H9 (cell line): ENCODE results near the gene CMSS1. TPM values are rescaled to one million over a fixed set of nuclear protein-coding genes. Genes with fewer than 3 reads are reported as not detected.
"Not testable (repeated sequence)": the region's sequence is repeated elsewhere in the genome, so short reads cannot be mapped to it uniquely, and the experiment has no call there.

ENCODE experiments used
- DNase-seq: peaks from one replicate; pipeline ENCODE4 v3.0.0-alpha.2; 2017
- H2AFZ ChIP-seq: one replicate; pipeline ENCODE4 v1.6.1; 2013; ENCODE audit warnings: mild to moderate bottlenecking, low read length, control low read depth, moderate library complexity
- H2AK5ac ChIP-seq: 2 replicates; pipeline ENCODE4 v1.6.1; 2013; ENCODE audit warnings: low read length, control low read depth, mixed read lengths; ENCODE audit not compliant: insufficient read length
- H2BK120ac ChIP-seq: one replicate; pipeline ENCODE4 v1.6.1; 2013; ENCODE audit warnings: low read depth, mild to moderate bottlenecking, low read length, control low read depth, inconsistent platforms; ENCODE audit not compliant: poor library complexity, severe bottlenecking
- H2BK12ac ChIP-seq: 2 replicates; pipeline ENCODE4 v1.6.1; 2013; ENCODE audit warnings: low read length, control low read depth, mixed read lengths, low read depth; ENCODE audit not compliant: insufficient read length
- H2BK15ac ChIP-seq: 2 replicates; pipeline ENCODE4 v1.6.1; 2013; ENCODE audit warnings: low read depth, low read length, control low read depth
- H2BK20ac ChIP-seq: one replicate; pipeline ENCODE4 v1.6.1; 2013; ENCODE audit warnings: low read depth, mild to moderate bottlenecking, low read length, control low read depth, inconsistent platforms; ENCODE audit not compliant: poor library complexity, severe bottlenecking
- H2BK5ac ChIP-seq: 2 replicates; pipeline ENCODE4 v1.6.1; 2013; ENCODE audit warnings: low read length, control low read depth, mixed read lengths; ENCODE audit not compliant: insufficient read length
- H3K14ac ChIP-seq: 2 replicates; pipeline ENCODE4 v1.6.1; 2013; ENCODE audit warnings: low read length, control low read depth; ENCODE audit not compliant: insufficient read depth
- H3K18ac ChIP-seq: 2 replicates; pipeline ENCODE4 v1.6.1; 2013; ENCODE audit warnings: low read depth, mild to moderate bottlenecking, mixed read lengths, low read length, control low read depth; ENCODE audit not compliant: insufficient read length
- H3K23ac ChIP-seq: 2 replicates; pipeline ENCODE4 v1.6.1; 2013; ENCODE audit warnings: low read length, control low read depth, mixed read lengths, low read depth; ENCODE audit not compliant: insufficient read length
- H3K23me2 ChIP-seq: 2 replicates; pipeline ENCODE4 v1.6.1; 2013; ENCODE audit warnings: low read depth, mild to moderate bottlenecking, mixed read lengths, low read length, control low read depth; ENCODE audit not compliant: insufficient read length, poor library complexity, severe bottlenecking
- H3K27ac ChIP-seq: 2 replicates; pipeline ENCODE4 v1.5.1; 2013; ENCODE audit warnings: low read length, control low read depth, mixed read lengths, low read depth; ENCODE audit not compliant: insufficient read length
- H3K27me3 ChIP-seq: 2 replicates; pipeline ENCODE4 v1.6.1; 2013; ENCODE audit warnings: low read length, control low read depth, inconsistent platforms; ENCODE audit not compliant: insufficient read depth
- H3K4ac ChIP-seq: 2 replicates; pipeline ENCODE4 v1.6.1; 2013; ENCODE audit warnings: low read depth, mild to moderate bottlenecking, control low read depth, inconsistent platforms, low read length, moderate library complexity
- H3K4me1 ChIP-seq: 2 replicates; pipeline ENCODE4 v1.6.1; 2013; ENCODE audit warnings: low read length, control low read depth, inconsistent platforms; ENCODE audit not compliant: insufficient read depth
- H3K4me2 ChIP-seq: 2 replicates; pipeline ENCODE4 v1.6.1; 2013; ENCODE audit warnings: low read length, control low read depth, mixed read lengths; ENCODE audit not compliant: insufficient read length, insufficient read depth
- H3K56ac ChIP-seq: 2 replicates; pipeline ENCODE4 v1.6.1; 2013; ENCODE audit warnings: low read depth, mild to moderate bottlenecking, mixed read lengths, low read length, control low read depth; ENCODE audit not compliant: insufficient read length
- H3K79me1 ChIP-seq: 2 replicates; pipeline ENCODE4 v1.6.1; 2013; ENCODE audit warnings: low read depth, mild to moderate bottlenecking, moderate library complexity, low read length, control low read depth, inconsistent platforms; ENCODE audit not compliant: insufficient read depth, poor library complexity, severe bottlenecking
- H3K79me2 ChIP-seq: 2 replicates; pipeline ENCODE4 v1.6.1; 2013; ENCODE audit warnings: low read length, control low read depth, inconsistent platforms; ENCODE audit not compliant: insufficient read depth
- H3K9ac ChIP-seq: 2 replicates; pipeline ENCODE4 v1.6.1; 2013; ENCODE audit warnings: low read length, control low read depth, mixed read lengths; ENCODE audit not compliant: insufficient read length; ENCODE audit errors: extremely low read depth
- H3K9me3 ChIP-seq: one replicate; pipeline ENCODE4 v1.6.1; 2013; ENCODE audit warnings: low read depth, low read length, inconsistent platforms; ENCODE audit not compliant: control insufficient read depth
- H3T11ph ChIP-seq: one replicate; pipeline ENCODE4 v1.6.1; 2013; ENCODE audit warnings: mild to moderate bottlenecking, low read length, control low read depth, inconsistent platforms
- H4K20me1 ChIP-seq: one replicate; pipeline ENCODE4 v1.6.1; 2013; ENCODE audit not compliant: control insufficient read depth, insufficient read length, insufficient read depth
- H4K5ac ChIP-seq: 2 replicates; pipeline ENCODE4 v1.6.1; 2013; ENCODE audit warnings: low read depth, mild to moderate bottlenecking, mixed read lengths, low read length, control low read depth; ENCODE audit not compliant: insufficient read length
- H4K8ac ChIP-seq: replicated peaks from 2 replicates; pipeline ENCODE4 v1.6.1; 2013; ENCODE audit warnings: low read length, control low read depth, mixed read lengths, low read depth; ENCODE audit not compliant: insufficient read length
- H4K91ac ChIP-seq: 2 replicates; pipeline ENCODE4 v1.6.1; 2013; ENCODE audit warnings: low read depth, mild to moderate bottlenecking, moderate library complexity, mixed read lengths, low read length, control low read depth; ENCODE audit not compliant: insufficient read length
- H3K27ac Mint-ChIP-seq, 3 experiments: 2 replicates in 2 of 3; 3 replicates in 1 of 3; pipeline ENCODE4 v1.8.0; 2020 to 2021; ENCODE audit warnings: mixed read lengths in 3 of 3, mild to moderate bottlenecking in 1 of 3, moderate library complexity in 1 of 3
- H3K27me3 Mint-ChIP-seq: 2 replicates; pipeline ENCODE4 v1.8.0; 2021; ENCODE audit warnings: low read depth, mild to moderate bottlenecking, moderate library complexity, mixed read lengths
- H3K36me3 Mint-ChIP-seq, 3 experiments: 2 replicates in 2 of 3; 3 replicates in 1 of 3; pipeline ENCODE4 v1.8.0; 2020 to 2021; ENCODE audit warnings: low read depth in 3 of 3, mixed read lengths in 3 of 3; ENCODE audit not compliant: insufficient read depth in 1 of 3
- H3K4me1 Mint-ChIP-seq, 2 experiments: 2 replicates each; pipeline ENCODE4 v1.8.0; 2020; ENCODE audit warnings: mixed read lengths in 2 of 2
- H3K4me3 Mint-ChIP-seq, 2 experiments: 2 replicates in 1 of 2; 3 replicates in 1 of 2; pipeline ENCODE4 v1.8.0; 2020 to 2021; ENCODE audit warnings: mild to moderate bottlenecking in 2 of 2, mixed read lengths in 2 of 2, moderate library complexity in 1 of 2
- H3K9me3 Mint-ChIP-seq, 2 experiments: 2 replicates in 1 of 2; 3 replicates in 1 of 2; pipeline ENCODE4 v1.8.0; 2020; ENCODE audit warnings: mild to moderate bottlenecking in 2 of 2, mixed read lengths in 2 of 2, moderate library complexity in 1 of 2
- WGBS: extraction: QIAGEN DNeasy Blood & Tissue Kit; methylation state at CpG from one replicate; pipeline ENCODE4 v1.1.7; 2013; ENCODE audit warnings: missing lambda C conversion rate, low lambda C conversion rate, mixed read lengths; ENCODE audit not compliant: insufficient read length; ENCODE audit errors: extremely low coverage; 5-methylcytosine and 5-hydroxymethylcytosine counted together
- total RNA-seq: library from RNA; stranded (reverse); gene quantifications from 2 replicates; pipeline ENCODE4 v1.2.1, GENCODE V29; 2021
- TF ChIP-seq, protein P1 (sequence below): fragments of 200-600 bp; sonication (generic); conservative IDR thresholded peaks from 3 replicates; pipeline ENCODE4 v1.8.0; 2021; ENCODE audit warnings: antibody characterized with exemption, mild to moderate bottlenecking

Gene CMSS1
- total RNA-seq, 1 experiment from 2014 or later: 61.8 TPM

DNA sequence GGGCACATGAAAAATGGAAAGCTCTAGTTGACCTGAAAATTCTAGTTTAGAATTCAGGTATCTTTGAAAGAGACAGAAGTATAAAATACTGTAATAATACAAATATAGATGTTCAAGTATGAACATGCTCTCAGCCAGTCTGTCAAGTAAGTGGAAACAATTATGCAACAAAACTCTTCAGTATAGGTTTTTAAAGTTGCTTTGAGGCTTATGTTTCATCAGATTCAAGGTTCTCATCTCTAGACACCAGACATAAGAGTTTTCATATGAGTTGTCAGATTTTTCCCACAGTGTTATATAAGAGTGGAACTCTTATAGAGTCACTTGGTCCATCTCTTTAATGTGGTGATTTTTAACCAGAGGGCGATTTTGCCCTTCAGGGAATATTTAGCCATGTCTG lies 22.0 kb downstream of the CMSS1 start:
- no peak overlapping the region for H3K23ac ChIP-seq
- TF ChIP-seq, protein P1, sequence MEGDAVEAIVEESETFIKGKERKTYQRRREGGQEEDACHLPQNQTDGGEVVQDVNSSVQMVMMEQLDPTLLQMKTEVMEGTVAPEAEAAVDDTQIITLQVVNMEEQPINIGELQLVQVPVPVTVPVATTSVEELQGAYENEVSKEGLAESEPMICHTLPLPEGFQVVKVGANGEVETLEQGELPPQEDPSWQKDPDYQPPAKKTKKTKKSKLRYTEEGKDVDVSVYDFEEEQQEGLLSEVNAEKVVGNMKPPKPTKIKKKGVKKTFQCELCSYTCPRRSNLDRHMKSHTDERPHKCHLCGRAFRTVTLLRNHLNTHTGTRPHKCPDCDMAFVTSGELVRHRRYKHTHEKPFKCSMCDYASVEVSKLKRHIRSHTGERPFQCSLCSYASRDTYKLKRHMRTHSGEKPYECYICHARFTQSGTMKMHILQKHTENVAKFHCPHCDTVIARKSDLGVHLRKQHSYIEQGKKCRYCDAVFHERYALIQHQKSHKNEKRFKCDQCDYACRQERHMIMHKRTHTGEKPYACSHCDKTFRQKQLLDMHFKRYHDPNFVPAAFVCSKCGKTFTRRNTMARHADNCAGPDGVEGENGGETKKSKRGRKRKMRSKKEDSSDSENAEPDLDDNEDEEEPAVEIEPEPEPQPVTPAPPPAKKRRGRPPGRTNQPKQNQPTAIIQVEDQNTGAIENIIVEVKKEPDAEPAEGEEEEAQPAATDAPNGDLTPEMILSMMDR: no peak
- no peak overlapping the region for H4K5ac ChIP-seq
- Mint-ChIP-seq H3K27me3 (no peaks in the 10 kb centered on the region), H3K4me1 (peaks cover 14% of the 10 kb centered on the region in 2 experiments), H3K27ac (no peak overlapping the region), H3K36me3 (no peaks in the 10 kb centered on the region), H3K9me3 (no peaks in the 10 kb centered on the region), H3K4me3 (no peak overlapping the region)
- no peak overlapping the region for H2BK5ac ChIP-seq
- WGBS: no CpG with 5 or more reads among the region's 1 CpG
- no peak overlapping the region for H3K14ac ChIP-seq
- no peak overlapping the region for H2BK20ac ChIP-seq
- H4K91ac ChIP-seq: no peak overlapping the region
- no peak overlapping the region for H3K4me2 ChIP-seq
- no peak overlapping the region for H3K4ac ChIP-seq
- H3K23me2 ChIP-seq: no peaks in the 10 kb centered on the region
- H2AK5ac ChIP-seq: no peak overlapping the region
- no peak overlapping the region for H2BK12ac ChIP-seq
- no peaks in the 10 kb centered on the region for H3K27me3 ChIP-seq
- H3K18ac ChIP-seq: no peak overlapping the region
- no peaks in the 10 kb centered on the region for H4K20me1 ChIP-seq
- no peak for DNase-seq
- no peak overlapping the region for H3K9ac ChIP-seq
- H3K9me3 ChIP-seq: no peaks in the 10 kb centered on the region
- H2AFZ ChIP-seq: no peak overlapping the region
- H2BK120ac ChIP-seq: no peak overlapping the region
- no peaks in the 10 kb centered on the region; the same call in 1 of the 2 replicates for H3K4me1 ChIP-seq
- H2BK15ac ChIP-seq: no peak overlapping the region
- no peak overlapping the region for H3K56ac ChIP-seq
- peaks cover 3% of the 10 kb centered on the region; the same call in 1 of the 2 replicates for H3K79me2 ChIP-seq
- peaks cover 3% of the 10 kb centered on the region for H3K79me1 ChIP-seq
- H4K8ac ChIP-seq: no peak overlapping the region
- no peak overlapping the region for H3K27ac ChIP-seq
- H3T11ph ChIP-seq: no peak overlapping the region

DNA sequence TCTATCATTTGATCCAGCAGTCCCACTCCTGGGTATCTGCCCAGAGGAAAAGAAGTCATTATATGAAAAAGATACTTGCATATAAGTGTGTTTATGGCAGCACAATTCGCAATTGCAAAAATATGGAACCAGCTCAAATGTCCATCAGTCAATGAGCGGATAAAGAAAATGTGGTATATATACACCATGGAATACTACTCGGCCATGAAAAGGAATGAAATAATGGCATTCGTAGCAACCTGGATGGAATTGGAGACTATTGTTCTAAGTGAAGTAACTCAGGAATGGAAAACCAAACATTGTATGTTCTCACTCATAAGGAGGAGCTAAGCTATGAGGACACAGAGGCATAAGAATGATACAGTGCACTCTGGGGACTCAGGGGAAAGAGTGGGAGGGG lies 24.3 kb downstream of the CMSS1 start:
- H3K14ac ChIP-seq, H3T11ph ChIP-seq, H2AFZ ChIP-seq, H3K27me3 ChIP-seq, H3K9me3 ChIP-seq, H3K4ac ChIP-seq, H2BK120ac ChIP-seq, H3K27me3 Mint-ChIP-seq, H4K91ac ChIP-seq, H4K5ac ChIP-seq, H3K56ac ChIP-seq, H4K8ac ChIP-seq, H3K4me2 ChIP-seq, H2BK15ac ChIP-seq, DNase-seq, H3K27ac Mint-ChIP-seq, H3K18ac ChIP-seq, H3K79me1 ChIP-seq, H3K23ac ChIP-seq, H3K4me1 ChIP-seq, H2BK5ac ChIP-seq, H2BK12ac ChIP-seq, H2BK20ac ChIP-seq, H3K4me3 Mint-ChIP-seq, H3K36me3 Mint-ChIP-seq, H3K23me2 ChIP-seq, H4K20me1 ChIP-seq, H3K79me2 ChIP-seq, H2AK5ac ChIP-seq, H3K27ac ChIP-seq, H3K9me3 Mint-ChIP-seq, H3K9ac ChIP-seq: not testable (repeated sequence)
- WGBS: no CpG with 5 or more reads among the region's 4 CpGs
- peaks cover 23 to 24% of the 10 kb centered on the region in 2 experiments for H3K4me1 Mint-ChIP-seq
